ENCODE data around the gene ZSCAN10.
"Not testable (repeated sequence)": the region's sequence is repeated elsewhere in the genome, so short reads cannot be mapped to it uniquely, and the experiment has no call there.

ZSCAN10 gene

DNA sequence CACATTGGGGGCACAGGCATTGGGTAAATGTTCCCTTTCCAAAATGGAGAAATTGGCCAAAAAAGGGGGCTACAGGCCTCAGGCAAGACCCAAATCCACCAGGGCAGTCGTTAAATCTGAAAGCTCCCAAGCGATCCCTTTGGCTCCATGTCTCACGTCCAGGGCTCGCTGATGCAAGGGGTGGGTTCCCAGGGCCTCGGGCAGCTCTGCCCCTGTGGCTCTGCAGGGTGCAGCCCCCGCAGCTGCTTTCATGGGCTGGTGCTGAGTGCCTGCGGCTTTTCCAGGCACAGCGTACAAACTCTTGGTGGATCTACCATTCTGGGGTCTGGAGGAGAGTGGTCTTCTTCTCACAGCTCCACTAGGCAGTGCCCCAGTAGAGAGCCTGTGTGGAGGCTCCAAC, 15.7 kb downstream of the ZSCAN10 start:
- not testable (repeated sequence) for DNase-seq

DNA sequence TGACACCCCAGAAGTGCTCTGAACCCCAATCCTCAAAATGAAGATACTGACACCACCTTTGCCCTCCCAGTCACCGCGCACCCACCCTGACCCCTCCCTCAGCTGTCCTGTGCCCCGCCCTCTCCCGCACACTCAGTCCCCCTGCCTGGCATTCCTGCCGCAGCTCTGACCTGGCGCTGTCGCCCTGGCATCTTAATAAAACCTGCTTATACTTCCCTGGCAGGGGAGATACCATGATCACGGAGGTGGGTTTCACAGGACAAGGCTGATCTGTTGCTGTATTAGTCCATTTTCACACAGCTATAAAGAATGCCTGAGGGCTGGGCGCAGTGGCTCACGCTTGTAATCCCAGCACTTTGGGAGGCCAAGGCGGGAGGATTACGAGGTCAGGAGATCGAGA, 17.1 kb downstream of the ZSCAN10 start:
- not testable (repeated sequence) for DNase-seq

DNA sequence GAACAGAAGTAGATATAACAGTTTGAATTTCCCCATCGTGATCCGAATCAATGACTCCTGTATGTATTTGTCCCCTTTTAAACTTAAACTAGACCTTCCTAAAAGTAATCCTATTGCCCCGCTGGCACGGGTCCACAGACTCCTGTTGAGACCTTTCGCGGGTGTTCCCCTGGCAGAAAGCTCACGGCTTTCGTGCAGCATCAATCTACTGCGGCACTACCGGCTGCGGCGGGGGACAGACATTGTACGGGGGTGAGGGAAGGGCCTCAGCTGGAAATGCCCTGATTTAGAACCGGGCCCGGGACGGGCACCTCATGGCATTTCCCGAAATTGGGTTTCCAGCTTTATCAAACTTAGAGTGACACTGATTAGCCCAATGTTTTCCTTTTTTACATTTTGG, 19.1 kb downstream of the ZSCAN10 start:
- no peak for DNase-seq

DNA sequence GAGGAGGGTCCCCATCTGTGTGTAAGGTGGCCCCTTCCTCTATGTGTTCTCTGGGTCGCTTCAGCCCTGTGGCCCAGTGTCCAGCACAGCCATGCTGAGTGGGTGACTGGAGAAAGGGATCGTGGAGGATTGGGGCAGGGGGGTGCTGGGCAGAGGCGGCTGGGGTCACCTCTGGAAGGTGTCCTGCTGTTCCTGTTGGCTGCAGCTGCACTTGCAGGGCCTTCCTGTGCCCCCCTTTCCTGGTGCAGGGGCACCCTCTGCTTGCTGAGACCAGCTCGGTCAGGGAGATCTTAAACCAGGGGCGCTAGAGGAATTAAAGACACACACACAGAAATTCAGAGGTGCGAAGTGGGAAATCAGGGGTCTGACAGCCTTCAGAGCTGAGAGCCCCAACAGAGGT, 22.5 kb downstream of the ZSCAN10 start:
- no peak for DNase-seq

DNA sequence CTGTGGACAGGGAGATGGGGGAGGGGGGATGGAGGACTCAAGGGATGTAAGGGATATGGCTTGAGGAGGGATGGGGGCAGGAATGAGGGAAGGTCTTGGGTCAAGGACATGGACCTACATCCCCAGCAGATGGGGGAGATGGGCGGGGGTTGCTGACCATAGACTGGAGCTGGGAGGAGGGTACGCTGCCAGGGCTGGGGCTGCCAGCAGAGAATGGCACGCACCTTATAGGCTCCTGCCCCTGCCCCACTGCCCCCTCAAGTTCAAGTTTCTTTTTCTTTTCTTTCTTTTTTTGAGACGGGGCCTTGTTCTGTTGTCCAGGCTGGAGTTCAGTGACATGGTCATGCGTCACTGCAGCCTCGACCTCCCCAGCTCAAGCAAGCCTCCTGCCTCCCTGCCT, 23.1 kb downstream of the ZSCAN10 start:
- not testable (repeated sequence) for DNase-seq

DNA sequence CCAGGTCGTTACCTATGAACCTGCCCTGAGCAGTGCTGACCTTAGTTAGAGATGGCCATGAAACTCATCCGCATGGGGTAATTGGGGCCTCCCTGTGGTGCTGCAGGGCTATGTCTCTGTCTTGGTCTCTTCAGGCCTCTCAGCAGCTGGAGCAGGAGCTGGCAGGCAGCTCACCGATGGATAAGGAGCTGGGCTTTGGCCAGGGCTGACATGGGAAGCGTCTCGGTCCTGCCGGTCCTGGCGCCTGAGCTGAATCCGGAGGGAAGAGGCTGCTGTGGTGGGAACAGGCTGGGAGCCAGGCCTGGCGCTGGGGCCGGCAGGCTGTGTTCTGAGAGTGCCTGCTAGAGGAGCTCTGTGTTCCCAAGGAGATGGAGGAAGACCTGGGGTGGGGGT, 23.6 kb downstream of the ZSCAN10 start:
- DNase-seq, result no peak

DNA sequence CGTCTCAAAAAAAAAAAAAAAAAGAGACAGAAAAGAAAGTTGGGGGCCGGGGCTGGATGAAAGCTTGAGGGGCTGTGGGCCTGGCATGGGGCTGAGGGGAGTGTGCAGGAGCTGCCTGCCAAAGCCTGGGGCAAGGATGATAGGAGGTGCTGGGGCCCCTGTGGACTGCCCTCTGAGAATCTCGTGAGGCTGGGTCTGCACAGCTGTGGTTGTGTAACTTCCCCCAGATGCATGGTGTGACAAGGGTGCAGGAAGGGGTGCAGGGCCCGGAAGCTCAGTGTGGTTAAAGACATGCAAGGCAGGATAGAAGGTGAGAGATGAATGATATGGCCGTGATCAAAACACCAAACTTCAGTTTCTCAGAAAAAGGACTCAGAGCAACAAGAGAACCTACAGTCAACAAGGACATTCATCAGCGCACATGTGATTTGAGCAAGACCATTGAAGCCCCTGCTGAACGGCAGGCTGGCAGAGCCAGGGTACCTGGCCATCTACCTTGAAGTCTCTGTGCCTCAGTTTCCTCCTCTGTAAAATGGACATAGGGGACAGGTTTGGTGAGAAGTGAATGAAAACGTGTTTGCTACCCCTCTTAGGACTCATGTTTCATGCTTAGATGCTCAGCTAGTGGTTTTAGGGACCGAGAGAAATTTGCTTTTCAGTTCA, 24.1 kb downstream of the ZSCAN10 start:
- peak in 2 of 3 donors; percentile 11 to 33 for DNase-seq

DNA sequence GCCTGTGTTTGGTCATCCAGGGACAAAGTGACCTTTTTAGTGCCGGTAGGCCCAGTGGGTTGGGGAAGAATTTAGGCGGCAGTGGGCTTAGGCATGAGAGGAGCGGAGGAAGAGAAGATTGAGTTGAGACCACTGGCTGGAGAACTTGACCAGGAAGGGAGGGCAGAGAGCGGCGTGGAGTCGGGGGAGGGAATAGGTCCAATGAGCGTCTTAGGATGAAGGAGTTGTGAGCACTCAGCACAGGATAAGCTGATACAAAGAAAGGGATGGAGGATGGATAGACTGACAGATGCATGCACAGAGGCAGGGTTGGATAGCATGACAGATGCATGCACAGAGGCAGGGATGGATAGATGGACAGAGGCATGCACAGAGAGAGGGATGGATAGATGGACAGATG, 25.6 kb downstream of the ZSCAN10 start:
- no peak for DNase-seq

DNA sequence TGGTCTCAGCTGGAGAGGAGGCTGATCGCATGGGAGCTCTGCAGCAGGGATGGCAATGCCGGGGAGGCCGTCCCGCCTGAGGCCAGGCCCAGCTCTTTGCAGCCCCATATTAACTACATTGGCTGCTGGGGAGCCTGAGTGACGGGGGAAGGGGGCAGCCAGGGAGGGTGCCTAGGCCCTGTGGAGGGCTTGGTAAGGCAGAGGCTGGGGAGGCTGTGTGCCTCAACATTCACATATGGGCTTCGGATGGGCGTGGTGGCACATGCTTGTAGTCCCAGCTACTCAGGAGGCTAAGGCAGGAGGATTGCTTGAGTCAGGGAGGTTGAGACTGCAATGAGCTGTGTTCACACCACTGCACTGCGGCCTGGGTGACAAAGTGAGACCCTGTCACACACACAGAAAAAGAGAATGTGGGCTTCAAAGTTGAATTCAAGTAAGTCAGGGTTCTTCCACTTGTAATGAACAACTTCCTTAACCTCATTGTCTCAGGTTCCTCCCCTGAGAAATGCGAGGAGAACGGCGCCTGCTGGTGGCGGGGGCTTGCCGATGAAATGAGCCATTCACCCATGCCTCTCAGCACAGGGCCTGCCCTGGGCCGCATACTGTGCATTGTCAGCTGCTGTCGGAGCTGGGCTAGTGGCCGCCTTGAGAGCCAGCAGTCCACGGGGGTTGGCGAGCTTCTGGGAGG, 26.4 kb downstream of the ZSCAN10 start:
- not testable (repeated sequence) for DNase-seq

DNA sequence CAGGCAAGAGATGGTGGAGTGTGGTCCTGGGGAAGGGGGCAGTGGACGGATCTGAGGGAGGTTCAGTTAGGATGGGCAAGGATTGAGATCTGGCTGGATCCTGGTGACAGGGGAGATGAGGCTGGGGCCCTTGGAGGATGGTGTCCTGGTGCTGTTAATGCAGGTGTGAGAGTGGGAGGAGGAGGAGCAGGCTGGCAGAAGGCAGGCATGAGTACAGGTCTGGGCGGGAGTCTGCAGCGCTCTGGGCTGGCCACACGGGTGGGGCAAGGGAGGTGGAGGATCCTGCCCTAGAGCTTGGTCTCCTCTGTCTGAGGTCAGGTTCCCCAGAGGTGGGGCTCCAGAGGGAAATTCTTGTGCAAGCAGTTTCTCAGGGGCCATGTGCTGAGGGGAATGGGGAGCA, 26.9 kb downstream of the ZSCAN10 start:
- not testable (repeated sequence) for DNase-seq

DNA sequence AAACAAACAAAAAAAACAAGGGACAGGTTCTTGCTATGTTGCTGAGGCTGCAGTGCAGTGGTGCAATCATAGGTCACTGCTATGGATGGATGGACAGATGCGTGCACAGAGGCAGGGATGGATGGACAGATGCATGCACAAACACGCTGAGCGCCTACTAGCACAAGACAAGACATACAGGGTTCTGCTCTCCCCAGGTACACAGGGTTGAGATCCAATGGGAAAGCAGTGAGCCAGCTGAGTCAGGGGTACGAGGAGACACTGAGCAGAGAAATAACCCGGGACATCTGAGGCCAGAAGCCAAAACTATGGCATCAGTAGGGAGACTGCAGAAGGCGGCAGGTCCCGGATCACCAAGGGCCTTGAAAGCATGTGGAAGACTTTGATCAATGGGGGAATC, 27.4 kb downstream of the ZSCAN10 start:
- DNase-seq, result no peak

DNA sequence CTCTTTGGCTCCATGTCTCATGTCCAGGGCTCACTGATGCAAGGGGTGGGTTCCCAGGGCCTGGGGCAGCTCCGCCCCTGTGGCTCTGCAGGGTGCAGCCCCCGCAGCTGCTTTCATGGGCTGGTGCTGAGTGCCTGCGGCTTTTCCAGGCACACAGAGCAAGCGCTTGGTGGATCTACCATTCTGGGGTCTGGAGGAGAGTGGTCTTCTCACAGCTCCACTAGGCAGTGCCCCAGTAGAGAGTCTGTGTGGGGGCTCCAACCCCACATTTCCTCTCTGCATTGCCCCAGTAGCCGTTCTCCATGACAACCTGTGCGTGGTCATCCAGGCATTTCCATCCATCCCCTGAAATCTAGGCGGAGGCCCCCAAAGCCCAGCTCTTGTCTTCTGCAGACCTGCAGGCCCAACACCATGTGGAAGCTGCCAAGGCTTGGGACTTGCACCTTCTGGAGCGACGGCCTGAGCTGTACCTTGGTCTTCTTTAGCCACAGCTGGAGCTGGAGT, 28.4 kb downstream of the ZSCAN10 start:
- DNase-seq, result no peak

DNA sequence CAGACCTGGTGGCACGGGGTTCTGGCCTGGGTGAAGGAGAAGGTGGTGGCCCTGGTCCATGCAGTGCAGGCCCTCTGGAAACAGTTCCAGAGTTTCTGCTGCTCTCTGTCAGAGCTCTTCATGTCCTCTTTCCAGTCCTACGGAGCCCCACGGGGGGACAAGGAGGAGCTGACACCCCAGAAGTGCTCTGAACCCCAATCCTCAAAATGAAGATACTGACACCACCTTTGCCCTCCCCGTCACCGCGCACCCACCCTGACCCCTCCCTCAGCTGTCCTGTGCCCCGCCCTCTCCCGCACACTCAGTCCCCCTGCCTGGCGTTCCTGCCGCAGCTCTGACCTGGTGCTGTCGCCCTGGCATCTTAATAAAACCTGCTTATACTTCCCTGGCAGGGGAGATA, 29.9 kb downstream of the ZSCAN10 start:
- not testable (repeated sequence) for DNase-seq

DNA sequence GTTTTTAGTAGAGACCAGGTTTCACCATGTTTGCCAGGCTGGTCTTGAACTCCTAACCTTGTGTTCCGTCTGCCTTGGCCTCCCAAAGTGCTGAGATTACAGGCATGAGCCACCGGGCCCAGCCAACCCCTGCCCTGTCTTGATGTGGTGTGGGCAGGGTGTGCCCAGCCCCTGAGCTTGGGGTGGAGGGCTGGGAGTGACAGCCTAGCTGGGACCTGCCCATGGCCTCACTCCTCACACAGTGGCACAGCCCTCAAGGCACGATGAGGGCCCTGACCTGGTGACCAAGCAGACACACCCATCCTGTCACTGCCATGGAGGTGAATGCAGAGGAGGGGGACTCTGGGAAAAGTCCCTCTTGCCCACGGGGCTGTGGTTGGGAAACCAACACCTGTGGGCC, 30.6 kb downstream of the ZSCAN10 start:
- DNase-seq, result no peak

DNA sequence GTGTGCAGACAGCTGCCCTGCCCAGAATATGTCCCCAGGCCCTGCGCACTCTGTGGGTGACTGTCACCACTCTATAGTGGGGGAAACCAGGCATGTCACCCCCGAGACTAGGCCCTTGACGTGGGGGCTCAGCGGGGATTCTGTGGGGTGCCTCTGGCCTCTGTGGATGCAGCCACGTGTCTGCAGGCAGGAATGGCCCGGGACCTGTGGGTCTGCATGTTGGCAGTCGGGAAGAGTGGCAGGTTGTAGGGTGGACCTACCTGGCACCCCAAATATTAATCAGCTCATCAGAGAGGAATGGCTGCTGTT, 32.7 kb downstream of the ZSCAN10 start:
- no peak for DNase-seq

DNA sequence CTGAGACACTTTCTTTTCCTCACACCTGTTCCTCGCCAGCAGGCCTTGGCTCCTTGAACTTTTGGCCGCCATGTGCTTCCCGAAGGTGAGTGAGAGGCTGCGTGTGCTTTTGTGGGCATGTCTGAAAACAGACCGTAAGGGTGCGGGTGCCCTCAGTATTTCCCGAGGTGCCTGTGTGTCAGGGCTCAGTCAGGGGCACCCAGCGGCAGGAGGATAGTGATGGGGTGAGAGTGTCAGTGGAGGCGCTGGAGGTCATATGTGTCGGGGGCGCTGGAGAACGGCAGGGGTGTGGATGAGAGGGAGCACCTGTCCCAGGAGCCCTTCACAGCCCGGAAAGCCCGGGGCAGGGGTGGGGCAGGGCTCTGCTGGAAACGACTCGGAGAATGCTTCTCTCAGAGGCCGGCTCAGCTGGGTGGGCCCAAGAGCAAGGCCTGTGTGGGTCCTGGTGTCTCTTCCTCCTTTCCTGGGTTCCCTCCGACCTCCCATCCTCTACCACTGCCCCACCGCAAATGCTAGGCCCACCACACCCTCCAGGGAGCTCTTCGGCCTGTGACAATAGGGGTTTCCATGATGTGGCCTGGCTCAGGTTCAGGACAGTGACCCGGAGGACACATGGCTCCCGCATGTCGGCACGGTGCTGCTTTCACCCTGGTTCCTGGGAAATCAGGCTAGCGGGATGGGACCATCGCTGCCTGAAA, 33.2 kb downstream of the ZSCAN10 start:
- no peak for DNase-seq

DNA sequence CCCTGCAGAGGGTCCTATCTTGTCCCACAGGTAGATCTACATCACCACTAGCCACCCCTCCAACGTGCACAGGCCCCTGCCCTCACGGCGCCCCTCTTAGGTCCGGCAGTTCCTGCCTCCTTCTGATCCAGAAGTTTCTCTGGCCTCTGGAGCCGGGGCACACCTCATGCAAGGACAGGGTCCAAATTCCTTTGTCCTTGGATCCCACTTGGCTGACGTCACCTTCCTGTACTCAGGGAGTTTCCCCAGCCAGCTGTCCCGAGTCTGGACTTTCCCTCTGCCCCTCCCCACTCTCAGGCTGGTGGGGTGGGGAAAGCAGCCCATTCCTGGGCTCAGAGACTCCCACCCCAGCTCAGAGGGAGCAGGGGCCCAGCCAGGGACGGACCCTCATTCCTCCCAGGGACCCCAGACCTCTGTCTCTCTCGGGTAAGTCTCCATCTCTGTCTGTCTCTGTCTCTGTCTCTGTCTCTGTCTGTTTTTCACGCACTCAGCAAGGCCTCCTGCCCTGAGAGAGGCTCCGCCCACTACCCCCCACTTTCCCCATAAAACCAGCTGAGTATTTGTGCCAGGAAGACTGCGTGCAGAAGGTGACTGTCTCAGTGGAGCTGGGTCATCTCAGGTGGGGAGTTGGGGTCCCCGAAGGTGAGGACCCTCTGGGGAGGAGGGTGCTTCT, 33.9 kb downstream of the ZSCAN10 start, which contains the start of gene IL32:
IL32 (plus strand) TSS at position 572 of the 673 bp plus-strand sequence. CDS start 172 bp downstream, outside the sequence.
- DNase-seq, result peak; percentile 54 to 75 (median 74)

DNA sequence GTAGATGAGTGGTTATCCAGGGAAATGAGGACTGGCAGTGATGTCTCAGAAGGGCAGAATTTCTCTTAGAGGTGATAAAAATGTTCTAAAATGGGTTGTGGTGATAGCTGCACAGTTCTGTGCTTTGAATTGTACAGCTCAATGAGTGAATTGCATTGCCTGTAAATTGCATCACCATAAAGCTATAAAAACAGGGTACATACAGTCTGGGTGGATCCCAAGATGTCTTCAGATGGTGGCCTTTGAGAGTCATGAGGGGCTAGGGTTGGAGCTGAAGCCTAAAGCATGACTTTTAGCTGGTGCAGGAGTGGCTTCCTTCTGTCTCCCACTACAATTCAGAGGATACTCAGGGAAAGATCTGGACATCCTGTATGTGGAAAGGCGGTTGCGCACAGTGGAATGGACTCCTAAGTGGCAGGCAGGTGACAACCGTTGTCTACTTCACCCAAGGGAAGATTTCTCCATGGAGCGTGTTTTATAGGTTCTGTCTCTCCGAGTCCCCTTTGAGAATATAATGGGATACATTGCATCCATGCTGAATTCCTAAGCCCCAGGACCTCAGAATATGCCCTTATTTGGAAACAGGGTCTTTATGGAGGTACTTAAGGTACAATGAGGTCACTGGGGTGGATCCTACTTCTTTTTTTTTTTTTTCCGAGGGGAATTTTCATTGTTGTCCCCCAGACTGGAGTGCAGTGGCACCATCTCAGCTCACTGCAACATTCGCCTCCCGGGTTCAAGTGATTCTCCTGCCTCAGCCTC, 35.3 kb downstream of the ZSCAN10 start:
- DNase-seq, result no peak

DNA sequence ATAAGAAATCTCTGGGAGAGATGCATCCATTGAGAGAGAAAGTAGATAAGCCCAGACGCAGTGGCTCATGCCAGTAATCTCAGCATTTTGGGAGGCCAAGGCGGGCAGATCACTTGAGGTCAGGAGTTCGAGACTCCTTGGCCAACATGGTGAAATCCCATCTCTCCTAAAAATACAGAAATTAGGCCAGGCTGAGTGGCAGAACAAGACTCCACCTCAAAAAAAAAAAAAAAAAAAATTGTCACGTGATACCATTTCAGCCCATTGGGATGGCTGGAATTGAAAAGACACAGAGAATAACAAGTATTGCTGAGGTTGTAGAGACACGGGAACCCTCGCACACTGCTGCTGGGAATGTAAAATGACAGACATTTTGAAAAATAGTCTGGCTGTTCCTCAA, 36.5 kb downstream of the ZSCAN10 start:
- DNase-seq, result no peak

DNA sequence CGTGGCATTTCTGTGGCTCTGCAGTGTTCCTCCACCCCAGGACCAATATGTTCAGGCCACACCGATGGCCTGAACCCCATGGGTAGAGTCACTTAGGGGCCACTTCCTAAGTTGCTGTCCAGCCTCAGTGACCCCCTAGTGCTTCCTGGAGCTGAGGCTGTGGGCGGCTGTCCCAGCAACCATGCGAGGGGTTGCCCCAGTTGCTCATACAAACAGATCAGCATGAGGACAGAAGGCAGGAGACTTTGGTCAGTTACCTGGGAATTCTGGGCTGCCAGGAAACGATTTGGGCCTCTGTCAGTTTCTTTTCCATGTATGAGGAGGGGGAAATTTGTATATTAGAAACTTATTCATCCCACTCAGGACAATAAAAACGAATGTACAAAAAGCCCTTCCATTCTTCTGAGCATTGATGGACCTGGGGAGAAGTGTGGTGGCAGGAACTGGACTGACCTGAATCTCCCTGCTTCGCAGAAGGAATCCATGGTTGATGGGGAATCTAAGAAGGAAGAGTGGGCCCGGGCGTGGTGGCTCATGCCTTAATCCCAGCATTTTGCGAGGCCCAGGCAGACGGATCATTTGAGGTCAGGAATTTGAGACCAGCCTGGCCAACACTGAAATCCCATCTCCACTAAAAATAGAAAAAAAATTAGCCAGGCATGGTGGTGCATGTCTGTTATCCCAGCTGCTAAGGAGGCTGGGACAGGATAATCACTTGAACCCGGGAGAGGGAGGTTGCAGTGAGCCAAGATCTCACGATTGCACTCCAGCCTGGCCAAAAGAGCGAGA, 38.6 kb downstream of the ZSCAN10 start:
- DNase-seq, result peak in 1 of 3 donors; percentile 24

DNA sequence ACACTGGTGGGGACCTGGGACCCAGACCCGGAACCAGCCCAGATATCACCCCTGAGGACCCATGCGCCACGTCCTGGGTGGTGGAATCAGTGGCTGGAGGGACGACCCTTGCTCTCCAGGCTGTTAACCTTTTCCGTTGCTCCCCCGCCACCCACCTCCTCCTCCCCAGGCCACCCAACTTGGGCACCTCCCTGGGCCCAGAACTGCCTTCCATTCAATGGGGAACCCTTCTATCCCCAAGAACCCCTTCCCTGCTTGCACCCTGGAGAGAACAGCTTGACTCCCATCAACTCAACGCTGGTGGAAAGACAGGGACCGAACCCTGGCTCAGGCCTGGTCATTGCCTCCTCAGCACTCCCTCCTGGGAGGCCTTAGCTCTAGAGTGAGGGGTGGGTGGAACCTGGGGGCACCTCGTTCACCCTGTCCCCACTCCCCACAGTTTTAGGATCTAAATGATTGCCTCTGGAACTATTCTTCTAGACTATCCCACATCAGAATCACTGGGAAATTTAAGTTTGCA, 39.3 kb downstream of the ZSCAN10 start:
- no peak for DNase-seq

Measured in suppressor macrophage treated with lipopolysaccharide for 1 hour (primary cell).